ENCODE results near the gene TMEM209.

TMEM209 gene

GRCh38 chr7:130160455-130160854 lies 44.8 kb downstream of the TMEM209 start:
- H2BK15ac ChIP-seq (ENCODE audit: low read length), result no peak overlapping the region
- no peak overlapping the region for H3K4me2 ChIP-seq (ENCODE audit: insufficient read depth, low read length, poor library complexity, severe bottlenecking)
- H3K79me1 ChIP-seq (ENCODE audit: low read depth, low read length), result no peaks in the 10 kb centered on the region
- no CpG with 5 or more reads among the region's 8 CpGs for WGBS, 2 donors (ENCODE audit: extremely low coverage in 2 of 2, insufficient read length in 2 of 2, insufficient replicate concordance in 1 of 2)
- H3K18ac ChIP-seq (ENCODE audit: low read length), result no peak overlapping the region
- H4K91ac ChIP-seq (ENCODE audit: low read depth, low read length, poor library complexity), result no peak overlapping the region
- H3K4me3 ChIP-seq (ENCODE audit: low read length in 2 of 2), result no peak overlapping the region
- H3K36me3 ChIP-seq (replicated peaks in 1 of 2; ENCODE audit: control insufficient read depth in 2 of 2, insufficient read depth in 2 of 2, low read length in 2 of 2), result peaks cover 22 to 79% of the 10 kb centered on the region in 2 donors
- no peaks in the 10 kb centered on the region for H3K27me3 ChIP-seq (ENCODE audit: control insufficient read depth in 3 of 3, insufficient read depth in 3 of 3, low read depth in 1 of 3, low read length in 3 of 3)
- H2BK5ac ChIP-seq (ENCODE audit: low read length), result no peak overlapping the region
- H3K4me1 ChIP-seq (ENCODE audit: control insufficient read depth in 2 of 2, insufficient read depth in 1 of 2, low read depth in 1 of 2, low read length in 2 of 2), result no peaks in the 10 kb centered on the region
- H2AK5ac ChIP-seq (ENCODE audit: low read depth, low read length), result no peak overlapping the region
- H3K27ac ChIP-seq (replicated peaks; ENCODE audit: low read length), result no peak overlapping the region
- H2BK12ac ChIP-seq (ENCODE audit: low read length), result no peak overlapping the region
- H2AFZ ChIP-seq (ENCODE audit: low read length), result no peak overlapping the region
- H4K8ac ChIP-seq (ENCODE audit: low read depth, low read length), result no peak overlapping the region
- no peak overlapping the region for H3K14ac ChIP-seq (ENCODE audit: low read length)
- no peak overlapping the region for H3K9ac ChIP-seq (ENCODE audit: low read depth, low read length, poor library complexity)
- DNase-seq (ENCODE audit: low spot score), result no peak
- H3K23ac ChIP-seq (ENCODE audit: low read depth, low read length, poor library complexity), result no peak overlapping the region
- peaks cover 3 to 11% of the 10 kb centered on the region in 2 donors for H3K9me3 ChIP-seq (replicated peaks in 1 of 2; ENCODE audit: control insufficient read depth in 2 of 2, insufficient read depth in 1 of 2, low read depth in 1 of 2, low read length in 2 of 2)
- no peak overlapping the region for H3K4ac ChIP-seq (ENCODE audit: low read length)
- no peak overlapping the region for H2BK120ac ChIP-seq (ENCODE audit: low read depth, low read length)

DNA sequence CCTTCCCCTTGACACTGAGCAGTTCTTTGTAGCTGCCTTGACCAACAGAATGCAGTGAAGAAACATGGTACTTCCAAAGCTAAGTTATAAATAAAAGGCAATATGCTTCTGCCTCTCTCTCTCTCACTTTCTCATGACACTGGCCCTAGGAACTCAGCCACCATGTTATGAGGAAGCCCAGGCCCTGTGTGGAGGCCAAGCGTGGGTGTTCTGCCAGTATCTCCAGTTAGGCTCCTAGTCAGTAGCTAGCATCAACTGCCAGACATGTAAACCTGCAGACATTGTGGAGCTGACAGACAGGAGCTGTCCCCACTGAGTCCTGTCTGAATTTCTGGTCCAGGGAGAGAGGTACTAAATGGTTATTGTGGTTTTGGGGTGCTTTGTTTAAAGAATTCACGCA lies 45.2 kb downstream of the TMEM209 start:
- Histone ChIP-seq H3K4ac (ENCODE audit: low read length) (no peak overlapping the region), H3K79me1 (ENCODE audit: low read depth, low read length) (no peaks in the 10 kb centered on the region), H3K23ac (ENCODE audit: low read depth, low read length, poor library complexity) (no peak overlapping the region), H3K4me3 (ENCODE audit: low read length in 2 of 2) (no peak overlapping the region), H3K4me2 (ENCODE audit: insufficient read depth, low read length, poor library complexity, severe bottlenecking) (no peak overlapping the region), H3K36me3 (replicated peaks in 1 of 2; ENCODE audit: control insufficient read depth in 2 of 2, insufficient read depth in 2 of 2, low read length in 2 of 2) (peaks cover 22 to 75% of the 10 kb centered on the region in 2 donors), H2BK12ac (ENCODE audit: low read length) (no peak overlapping the region), H3K18ac (ENCODE audit: low read length) (no peak overlapping the region), H2BK120ac (ENCODE audit: low read depth, low read length) (no peak overlapping the region), H2BK15ac (ENCODE audit: low read length) (no peak overlapping the region), H2AFZ (ENCODE audit: low read length) (no peak overlapping the region), H3K9me3 (replicated peaks in 1 of 2; ENCODE audit: control insufficient read depth in 2 of 2, insufficient read depth in 1 of 2, low read depth in 1 of 2, low read length in 2 of 2) (peaks cover 3 to 11% of the 10 kb centered on the region in 2 donors), H4K8ac (ENCODE audit: low read depth, low read length) (no peak overlapping the region), H3K9ac (ENCODE audit: low read depth, low read length, poor library complexity) (no peak overlapping the region), H2AK5ac (ENCODE audit: low read depth, low read length) (no peak overlapping the region), H3K14ac (ENCODE audit: low read length) (no peak overlapping the region), H3K27ac (replicated peaks; ENCODE audit: low read length) (no peak overlapping the region), H2BK5ac (ENCODE audit: low read length) (no peak overlapping the region), H3K27me3 (ENCODE audit: control insufficient read depth in 3 of 3, insufficient read depth in 3 of 3, low read depth in 1 of 3, low read length in 3 of 3) (no peaks in the 10 kb centered on the region), H3K4me1 (ENCODE audit: control insufficient read depth in 2 of 2, insufficient read depth in 1 of 2, low read depth in 1 of 2, low read length in 2 of 2) (no peaks in the 10 kb centered on the region), H4K91ac (ENCODE audit: low read depth, low read length, poor library complexity) (no peak overlapping the region)
- WGBS, 2 donors (ENCODE audit: extremely low coverage in 2 of 2, insufficient read length in 2 of 2, insufficient replicate concordance in 1 of 2), result no CpG with 5 or more reads among the region's 2 CpGs
- DNase-seq (ENCODE audit: low spot score), result no peak

DNA sequence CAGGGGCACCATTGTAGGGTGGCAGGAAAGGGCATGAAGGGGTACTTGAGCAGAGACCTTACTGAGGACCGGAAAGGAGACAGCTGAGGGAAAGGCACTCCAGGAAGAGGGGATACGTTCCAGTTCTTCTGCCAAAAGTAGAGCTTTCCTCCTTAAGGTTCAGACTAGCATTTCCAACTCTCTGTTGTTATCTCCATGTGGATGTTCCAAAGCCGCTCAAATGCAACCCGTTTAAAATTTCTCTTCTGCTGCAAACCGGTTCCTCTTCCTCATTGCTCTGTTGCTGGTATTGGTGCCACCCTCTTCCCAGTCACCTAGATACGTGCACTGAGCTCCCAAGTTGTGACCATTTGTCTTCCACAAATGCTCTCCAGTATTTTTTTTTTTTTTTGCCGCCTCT lies 47.5 kb downstream of the TMEM209 start:
- Histone ChIP-seq H4K8ac (ENCODE audit: low read depth, low read length) (no peak overlapping the region), H2BK15ac (ENCODE audit: low read length) (no peak overlapping the region), H3K4me2 (ENCODE audit: insufficient read depth, low read length, poor library complexity, severe bottlenecking) (no peak overlapping the region), H3K4ac (ENCODE audit: low read length) (no peak overlapping the region), H4K91ac (ENCODE audit: low read depth, low read length, poor library complexity) (no peak overlapping the region), H3K18ac (ENCODE audit: low read length) (no peak overlapping the region), H3K79me1 (ENCODE audit: low read depth, low read length) (no peaks in the 10 kb centered on the region), H3K36me3 (replicated peaks in 1 of 2; ENCODE audit: control insufficient read depth in 2 of 2, insufficient read depth in 2 of 2, low read length in 2 of 2) (peaks cover 16 to 52% of the 10 kb centered on the region in 2 donors), H2BK12ac (ENCODE audit: low read length) (no peak overlapping the region), H3K9ac (ENCODE audit: low read depth, low read length, poor library complexity) (no peak overlapping the region), H2AFZ (ENCODE audit: low read length) (no peak overlapping the region), H2AK5ac (ENCODE audit: low read depth, low read length) (no peak overlapping the region), H3K4me3 (ENCODE audit: low read length in 2 of 2) (no peak overlapping the region), H3K27me3 (ENCODE audit: control insufficient read depth in 3 of 3, insufficient read depth in 3 of 3, low read depth in 1 of 3, low read length in 3 of 3) (no peaks in the 10 kb centered on the region), H3K4me1 (ENCODE audit: control insufficient read depth in 2 of 2, insufficient read depth in 1 of 2, low read depth in 1 of 2, low read length in 2 of 2) (peaks cover 2 to 7% of the 10 kb centered on the region in 2 donors), H2BK120ac (ENCODE audit: low read depth, low read length) (no peak overlapping the region), H3K9me3 (replicated peaks in 1 of 2; ENCODE audit: control insufficient read depth in 2 of 2, insufficient read depth in 1 of 2, low read depth in 1 of 2, low read length in 2 of 2) (peaks cover 3 to 11% of the 10 kb centered on the region in 2 donors), H3K27ac (replicated peaks; ENCODE audit: low read length) (no peak overlapping the region), H3K23ac (ENCODE audit: low read depth, low read length, poor library complexity) (no peak overlapping the region), H2BK5ac (ENCODE audit: low read length) (no peak overlapping the region), H3K14ac (ENCODE audit: low read length) (no peak overlapping the region)
- no peak for DNase-seq (ENCODE audit: low spot score)
- WGBS, 2 donors (ENCODE audit: extremely low coverage in 2 of 2, insufficient read length in 2 of 2, insufficient replicate concordance in 1 of 2), result no CpG with 5 or more reads among the region's 7 CpGs

DNA sequence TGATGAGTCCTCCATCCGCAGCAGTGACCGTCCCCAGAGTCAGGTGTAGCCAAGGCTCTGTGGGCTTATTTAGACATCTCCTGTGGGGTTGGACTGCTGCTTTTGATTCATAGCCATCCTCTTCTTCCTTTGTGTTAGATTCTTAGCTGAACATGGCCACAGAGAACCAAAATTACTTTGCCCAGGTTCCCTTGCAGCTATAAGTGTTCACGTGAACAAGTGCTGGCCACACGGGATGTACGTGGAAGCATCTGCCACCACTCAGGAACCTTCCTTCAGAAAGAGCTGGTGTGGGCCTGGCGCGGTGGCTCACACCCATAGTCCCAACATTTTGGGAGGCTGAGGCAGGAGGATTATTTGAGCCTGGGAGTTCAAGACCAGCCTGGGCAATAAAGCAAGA lies 49.1 kb downstream of the TMEM209 start:
- Histone ChIP-seq H3K4me2 (ENCODE audit: insufficient read depth, low read length, poor library complexity, severe bottlenecking) (no peak overlapping the region), H3K4me3 (ENCODE audit: low read length in 2 of 2) (no peak overlapping the region), H2BK12ac (ENCODE audit: low read length) (no peak overlapping the region), H2AFZ (ENCODE audit: low read length) (no peak overlapping the region), H2BK120ac (ENCODE audit: low read depth, low read length) (no peak overlapping the region), H4K8ac (ENCODE audit: low read depth, low read length) (no peak overlapping the region), H3K14ac (ENCODE audit: low read length) (no peak overlapping the region), H3K36me3 (replicated peaks in 1 of 2; ENCODE audit: control insufficient read depth in 2 of 2, insufficient read depth in 2 of 2, low read length in 2 of 2) (peaks cover 11 to 37% of the 10 kb centered on the region in 2 donors), H3K18ac (ENCODE audit: low read length) (no peak overlapping the region), H4K91ac (ENCODE audit: low read depth, low read length, poor library complexity) (no peak overlapping the region), H3K9ac (ENCODE audit: low read depth, low read length, poor library complexity) (no peak overlapping the region), H3K23ac (ENCODE audit: low read depth, low read length, poor library complexity) (no peak overlapping the region), H2BK5ac (ENCODE audit: low read length) (no peak overlapping the region), H3K27ac (replicated peaks; ENCODE audit: low read length) (no peak overlapping the region), H3K9me3 (replicated peaks in 1 of 2; ENCODE audit: control insufficient read depth in 2 of 2, insufficient read depth in 1 of 2, low read depth in 1 of 2, low read length in 2 of 2) (peaks cover 5 to 11% of the 10 kb centered on the region in 2 donors), H2AK5ac (ENCODE audit: low read depth, low read length) (no peak overlapping the region), H3K79me1 (ENCODE audit: low read depth, low read length) (no peaks in the 10 kb centered on the region), H3K4me1 (ENCODE audit: control insufficient read depth in 2 of 2, insufficient read depth in 1 of 2, low read depth in 1 of 2, low read length in 2 of 2) (peaks cover 2 to 8% of the 10 kb centered on the region in 2 donors), H2BK15ac (ENCODE audit: low read length) (no peak overlapping the region), H3K4ac (ENCODE audit: low read length) (no peak overlapping the region), H3K27me3 (ENCODE audit: control insufficient read depth in 3 of 3, insufficient read depth in 3 of 3, low read depth in 1 of 3, low read length in 3 of 3) (no peaks in the 10 kb centered on the region)
- no peak for DNase-seq (ENCODE audit: low spot score)
- no CpG with 5 or more reads among the region's 7 CpGs for WGBS, 2 donors (ENCODE audit: extremely low coverage in 2 of 2, insufficient read length in 2 of 2, insufficient replicate concordance in 1 of 2)

Measured in neuronal stem cell (in vitro differentiated cells).